ENCODE measurements around the gene RGS6.

RGS6 gene

DNA sequence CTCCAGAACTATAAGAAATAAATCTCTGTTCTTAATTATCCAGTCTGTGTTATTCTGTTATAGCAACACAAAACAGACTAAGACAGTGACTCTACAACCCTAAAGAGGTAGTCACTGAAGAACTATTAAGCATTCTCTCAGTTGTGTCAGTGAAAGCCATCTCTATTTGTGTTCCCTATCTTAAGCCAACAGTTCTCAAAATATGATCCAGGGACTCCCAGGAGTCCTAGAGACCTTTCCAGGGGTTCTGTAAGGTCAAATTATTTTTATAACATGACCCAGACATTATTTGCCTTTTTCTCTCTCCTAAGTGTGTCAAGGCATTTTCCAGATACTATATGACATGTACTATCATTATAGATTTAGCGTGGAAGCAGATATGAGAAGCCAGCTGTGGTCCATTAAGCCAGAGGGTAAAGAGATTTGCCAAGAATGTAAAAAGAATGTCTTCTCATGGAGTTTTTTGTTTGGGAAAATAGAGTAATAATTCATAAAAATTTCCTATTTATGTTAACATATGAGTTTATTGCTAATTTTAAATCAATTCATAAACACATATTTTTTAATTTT is 315.8 kb downstream of the RGS6 start:
- DNase-seq (ENCODE audit: low read depth in 2 of 2): no peak

DNA sequence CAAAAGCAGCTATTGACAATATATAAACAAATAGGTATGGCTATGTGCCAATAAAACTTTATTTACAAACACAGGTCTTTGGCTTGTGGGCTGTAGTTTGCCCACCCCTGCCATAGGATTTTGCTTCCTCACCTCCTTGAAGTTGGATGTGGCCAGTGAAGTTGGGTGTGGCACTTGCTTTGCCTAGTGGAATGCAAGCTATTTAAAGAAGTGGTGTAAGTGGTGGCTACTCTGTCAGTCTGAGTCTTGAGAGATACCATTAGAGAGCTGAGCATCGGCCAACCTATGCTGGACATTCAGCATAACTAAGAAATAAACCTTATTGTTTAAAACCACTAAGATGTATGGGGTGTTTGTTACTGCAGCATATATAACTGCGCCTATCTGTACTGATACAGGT is 321.3 kb downstream of the RGS6 start:
- no peak for DNase-seq (ENCODE audit: low read depth in 2 of 2)

DNA sequence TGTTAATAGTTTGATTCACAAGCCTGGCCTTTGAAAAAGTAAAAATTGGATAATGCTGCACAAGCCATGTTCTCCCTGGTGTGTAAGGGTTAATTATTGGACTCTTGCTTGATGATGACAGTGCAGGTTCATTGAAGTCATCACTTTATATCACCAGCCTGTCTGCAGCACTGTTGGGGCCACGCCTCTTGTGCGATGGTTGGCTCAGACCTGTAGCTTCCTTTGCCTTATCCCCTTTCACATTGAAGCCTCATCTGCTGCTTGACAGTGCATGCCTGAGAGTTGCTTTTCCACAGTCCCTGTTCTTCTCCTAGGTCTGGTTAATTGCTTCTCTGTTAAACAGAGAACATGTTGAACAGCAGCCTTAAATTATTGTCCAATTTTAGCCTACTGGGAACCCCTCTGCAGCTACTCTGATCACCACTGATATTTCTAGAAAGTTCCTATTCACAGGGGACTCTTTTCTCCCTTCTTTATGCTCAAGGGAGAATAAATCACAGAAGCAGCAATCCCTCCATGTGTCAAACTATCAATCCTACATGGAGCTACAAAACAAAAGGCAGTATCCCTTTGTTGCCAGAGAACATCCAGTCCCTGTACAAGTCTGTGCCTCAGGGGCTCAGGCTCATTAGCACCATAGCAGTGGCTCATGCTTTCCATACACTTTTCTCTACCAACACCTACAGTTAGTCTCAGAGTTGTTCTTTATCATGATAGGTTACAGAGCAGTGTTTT is 322.1 kb downstream of the RGS6 start:
- no peak for DNase-seq (ENCODE audit: low read depth in 2 of 2)

DNA sequence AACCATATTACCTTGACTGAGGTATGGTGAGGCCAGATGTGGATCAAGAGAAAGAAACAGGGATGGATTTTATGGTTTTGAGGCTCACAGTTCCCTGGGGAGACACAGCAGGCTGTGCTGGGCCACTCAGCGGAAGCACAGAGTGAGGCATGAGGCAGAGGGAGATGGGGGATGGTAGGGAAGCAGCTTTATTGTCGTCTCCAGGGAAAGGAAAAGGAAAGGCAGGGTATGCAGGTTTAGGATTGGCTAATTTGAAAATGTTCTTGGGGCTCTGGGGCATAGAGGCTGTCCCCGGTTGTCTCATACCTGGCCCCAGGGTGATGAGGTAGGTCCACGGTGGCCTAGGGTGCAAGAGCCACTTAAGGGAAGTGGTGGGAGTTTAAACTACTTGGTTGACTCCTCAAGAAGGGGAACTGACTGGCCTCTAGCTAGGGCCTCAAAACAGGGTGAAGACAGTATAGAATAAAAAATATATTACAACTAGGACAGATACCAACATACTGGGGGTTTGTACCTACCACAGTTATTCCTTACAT is 322.8 kb downstream of the RGS6 start:
- DNase-seq (ENCODE audit: low read depth in 2 of 2): no peak

DNA sequence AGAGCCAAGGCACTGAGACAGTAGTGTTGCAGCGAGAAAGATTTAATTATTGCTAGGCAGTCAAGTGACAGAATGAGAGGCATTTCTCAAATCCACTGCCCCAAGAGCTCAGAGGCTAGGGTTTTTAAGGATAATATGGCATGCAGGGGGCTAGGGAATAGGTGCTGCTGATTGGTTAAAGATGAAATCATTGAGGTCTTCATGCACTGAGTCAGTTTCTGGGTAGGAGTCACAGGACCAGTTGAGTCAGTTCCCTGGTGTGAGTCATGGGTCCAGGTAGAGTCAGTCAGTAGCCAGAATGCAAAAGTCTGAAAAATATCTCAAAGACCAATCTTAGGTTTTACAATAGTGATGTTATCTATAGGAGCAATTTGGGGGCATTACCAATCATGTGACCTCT is 323.8 kb downstream of the RGS6 start:
- DNase-seq (ENCODE audit: low read depth in 2 of 2): no peak

DNA sequence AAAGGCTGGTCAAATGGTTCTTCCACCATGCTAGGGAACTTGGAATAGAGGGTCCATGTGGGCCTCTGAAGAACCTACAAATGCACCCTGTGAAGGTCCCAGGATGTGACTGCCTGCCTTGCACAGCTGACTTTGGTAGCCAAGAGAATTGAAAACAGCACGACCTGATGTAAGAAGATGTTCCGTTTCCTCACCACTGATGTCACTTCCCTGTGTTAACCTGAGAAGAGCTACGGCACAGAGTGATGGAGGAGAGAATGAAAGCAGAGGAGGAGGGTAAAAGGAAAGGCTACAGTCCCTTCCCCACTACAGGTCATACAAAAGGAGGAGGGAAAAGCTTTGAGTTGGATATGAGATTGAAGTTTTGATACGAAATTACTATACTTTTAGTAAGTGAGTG is 328.8 kb downstream of the RGS6 start:
- DNase-seq (ENCODE audit: low read depth in 2 of 2): no peak

DNA sequence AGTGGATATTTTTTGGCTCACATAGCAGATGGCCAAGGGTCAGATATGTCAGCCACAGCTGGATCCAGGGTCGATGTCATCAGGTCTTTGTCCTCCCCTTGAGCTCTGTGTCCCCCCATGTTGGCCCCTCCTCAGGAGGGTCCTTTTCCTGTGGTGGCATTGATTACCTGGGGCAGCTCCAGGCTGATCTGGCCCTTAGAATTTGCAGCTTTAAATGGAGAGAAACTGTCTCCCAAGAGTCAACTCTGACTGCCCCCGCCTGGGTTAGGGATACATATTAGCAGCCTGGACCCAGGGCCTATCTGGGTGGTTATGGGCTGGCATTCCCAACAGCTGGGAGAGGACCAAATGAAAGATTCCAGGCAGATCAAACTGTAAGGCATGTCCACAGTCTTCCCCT is 330.5 kb downstream of the RGS6 start:
- DNase-seq (ENCODE audit: low read depth in 2 of 2): no peak

DNA sequence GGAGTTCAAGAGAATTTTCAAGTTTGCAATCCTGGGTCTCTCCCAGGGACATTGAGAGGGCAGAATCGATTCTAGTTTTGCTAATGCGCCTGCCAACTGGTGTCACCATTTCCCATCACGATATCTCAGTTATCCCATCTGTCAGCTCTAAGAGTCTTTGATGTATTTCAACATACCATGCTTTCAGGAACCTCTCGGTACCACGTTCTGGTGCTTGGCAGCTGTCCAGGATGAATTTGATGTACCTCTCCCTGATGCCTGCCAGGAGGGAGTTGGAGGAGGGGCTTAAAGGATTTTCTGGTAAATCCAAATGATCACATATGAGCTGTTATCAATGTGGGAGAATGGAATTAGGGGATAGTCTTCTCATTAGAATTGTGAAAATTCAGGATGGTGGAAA is 332.5 kb downstream of the RGS6 start:
- no peak for DNase-seq (ENCODE audit: low read depth in 2 of 2)

DNA sequence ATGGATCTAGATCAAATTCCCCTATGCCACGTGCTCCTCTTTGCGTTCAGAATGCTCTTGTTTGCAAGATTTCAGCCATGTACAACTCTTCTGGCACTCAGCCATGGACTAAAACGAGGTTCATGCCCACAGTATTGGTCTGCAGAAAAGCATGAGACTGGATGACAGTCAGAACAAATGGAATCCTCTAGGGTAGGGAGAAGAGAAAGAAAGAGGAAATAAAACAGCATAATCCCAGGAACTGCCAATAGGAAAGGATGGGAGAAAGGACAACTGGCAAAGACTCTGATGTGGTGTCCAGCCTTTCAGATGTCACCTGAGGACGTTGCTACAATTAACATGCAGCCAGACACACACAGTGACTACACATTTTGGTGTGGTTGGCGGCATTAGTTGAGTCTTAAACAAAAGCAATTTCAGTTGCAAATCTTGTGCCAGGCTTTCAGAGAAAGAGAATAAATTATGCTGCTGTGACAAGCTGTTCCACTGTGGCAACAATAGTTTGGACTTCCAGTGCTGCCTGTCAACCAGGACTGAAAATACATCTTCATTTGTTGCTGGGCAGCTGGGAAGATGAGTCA is 338.0 kb downstream of the RGS6 start:
- DNase-seq (ENCODE audit: low read depth in 2 of 2): no peak

DNA sequence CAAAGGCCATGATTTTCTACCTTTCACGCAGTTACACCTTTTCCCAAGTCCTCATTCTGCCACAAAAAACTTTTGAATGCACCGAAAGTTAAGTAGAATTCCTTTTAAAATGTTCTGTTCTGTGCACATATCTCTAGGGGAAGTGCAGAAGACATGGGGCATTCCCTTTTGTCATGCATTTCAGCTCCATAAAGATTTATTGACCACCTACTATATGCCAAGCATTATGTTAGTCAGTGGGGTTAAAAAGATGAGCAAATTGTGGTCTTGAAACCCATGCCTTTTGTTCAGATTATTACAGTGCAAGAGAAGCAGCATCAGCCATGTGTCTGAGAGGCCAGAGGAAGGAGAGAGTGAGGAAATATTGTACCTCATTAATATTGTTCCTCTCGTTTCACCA is 338.5 kb downstream of the RGS6 start:
- no peak for DNase-seq (ENCODE audit: low read depth in 2 of 2)

DNA sequence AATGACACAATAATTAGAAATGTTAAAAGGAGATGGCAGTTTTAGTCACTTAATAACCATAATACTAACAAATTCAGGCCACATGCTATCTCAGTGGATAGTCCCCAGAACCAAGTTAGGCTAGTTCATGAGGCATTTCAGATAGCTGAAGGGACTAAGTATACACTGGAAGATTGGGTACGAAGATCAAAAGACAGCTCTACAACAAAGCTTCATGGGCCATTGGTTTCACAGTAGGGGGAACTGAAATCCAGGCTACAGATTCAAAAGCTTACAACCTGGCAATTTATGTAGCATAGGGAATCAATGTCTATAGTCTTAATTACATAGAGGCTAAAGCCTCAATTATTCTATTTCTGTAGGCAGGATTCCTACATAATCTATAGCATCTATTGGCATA is 343.0 kb downstream of the RGS6 start:
- no peak for DNase-seq (ENCODE audit: low read depth in 2 of 2)

DNA sequence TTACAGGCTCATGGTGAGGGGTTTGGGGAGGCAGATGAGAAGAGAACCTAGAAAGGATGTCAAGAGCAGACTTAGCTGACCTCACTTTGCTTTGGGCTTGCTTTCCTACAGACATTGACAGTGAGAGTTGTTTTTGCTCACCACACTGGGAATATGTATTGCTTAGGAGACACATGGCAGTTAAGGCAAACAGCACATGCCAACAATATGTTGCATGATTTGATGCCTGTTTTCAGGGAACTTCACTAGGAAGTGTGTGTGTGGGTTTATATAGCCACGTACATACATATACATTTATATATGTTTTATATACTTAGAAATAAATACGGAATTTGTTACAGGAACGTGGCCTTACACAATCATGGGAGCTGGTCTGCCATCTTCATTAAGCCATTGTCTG is 346.1 kb downstream of the RGS6 start:
- DNase-seq (ENCODE audit: low read depth in 2 of 2): no peak

DNA sequence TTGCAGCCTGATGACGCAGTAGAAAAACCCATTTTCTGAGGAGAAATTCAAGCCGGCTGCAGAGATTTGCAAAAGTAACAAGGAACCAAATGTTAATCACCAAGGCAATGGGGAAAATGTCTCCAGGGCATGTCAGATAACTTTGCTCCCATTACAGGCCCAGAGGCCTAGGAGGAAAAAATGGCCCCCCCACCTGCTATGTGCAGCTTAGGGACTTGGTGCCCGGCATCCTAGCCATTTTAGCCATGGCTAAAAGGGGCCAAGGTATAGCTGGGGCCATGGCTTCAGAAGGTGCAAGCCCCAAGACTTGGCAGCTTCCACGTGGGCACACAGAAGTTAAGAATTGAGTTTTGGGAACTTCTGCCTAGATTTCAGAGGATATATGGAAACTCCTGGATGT is 351.9 kb downstream of the RGS6 start:
- DNase-seq (ENCODE audit: low read depth in 2 of 2): no peak

DNA sequence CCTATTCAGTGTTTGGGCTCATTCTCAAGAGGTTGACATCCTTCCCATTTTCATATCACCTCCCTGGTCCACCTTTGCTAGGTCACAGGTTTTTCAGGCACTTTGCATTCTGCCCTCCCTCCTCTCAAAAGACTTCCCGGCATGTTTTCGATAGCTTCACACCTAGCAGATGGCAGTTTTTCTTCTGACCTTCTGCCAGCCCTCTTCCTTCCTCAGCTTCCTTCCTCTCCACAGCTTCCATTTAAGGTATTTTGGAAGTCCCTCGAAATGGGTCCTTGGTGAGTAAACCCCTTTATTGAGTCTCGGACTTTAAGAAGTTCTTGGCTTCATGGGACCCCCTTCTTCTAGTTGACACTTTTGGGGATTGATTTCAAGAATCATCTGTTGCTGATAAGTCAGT is 358.0 kb downstream of the RGS6 start:
- DNase-seq (ENCODE audit: low read depth in 2 of 2): no peak

DNA sequence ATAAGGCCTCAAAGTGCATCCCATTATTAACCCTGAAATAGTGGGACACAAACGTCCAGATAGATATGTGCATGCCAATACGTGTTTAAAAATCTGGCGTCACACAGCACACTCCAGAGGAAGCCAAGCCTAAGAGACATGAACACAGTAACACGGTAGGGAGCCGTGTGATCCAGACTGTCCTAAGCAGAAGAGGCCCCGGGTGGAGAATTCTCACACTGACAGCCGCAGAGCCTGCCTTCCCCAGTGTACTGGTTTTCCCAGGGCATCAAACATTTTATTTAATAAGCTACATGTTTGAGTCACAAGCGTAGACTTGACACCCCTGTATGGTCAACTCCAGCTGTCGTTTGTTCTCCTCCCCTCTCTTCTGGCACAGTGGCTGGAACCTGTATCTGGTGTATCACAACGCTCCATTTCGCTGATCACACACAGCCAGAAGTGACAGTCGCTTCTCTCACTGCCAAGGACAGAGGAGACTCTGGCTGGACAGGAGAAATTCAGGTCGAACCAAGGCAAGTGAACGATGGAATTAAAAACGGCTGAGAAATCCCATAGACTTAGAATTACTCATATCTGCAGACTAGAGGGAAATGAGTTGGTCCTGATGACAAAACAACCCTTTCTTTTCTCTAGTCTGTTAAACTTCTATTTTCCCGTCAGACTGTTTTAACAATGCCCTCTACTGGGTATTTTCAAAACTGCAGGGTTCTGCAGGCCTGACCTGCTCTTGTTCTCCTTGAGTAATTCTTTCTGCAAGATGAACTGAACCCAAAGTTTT is 359.9 kb downstream of the RGS6 start:
- DNase-seq (ENCODE audit: low read depth in 2 of 2): no peak

DNA sequence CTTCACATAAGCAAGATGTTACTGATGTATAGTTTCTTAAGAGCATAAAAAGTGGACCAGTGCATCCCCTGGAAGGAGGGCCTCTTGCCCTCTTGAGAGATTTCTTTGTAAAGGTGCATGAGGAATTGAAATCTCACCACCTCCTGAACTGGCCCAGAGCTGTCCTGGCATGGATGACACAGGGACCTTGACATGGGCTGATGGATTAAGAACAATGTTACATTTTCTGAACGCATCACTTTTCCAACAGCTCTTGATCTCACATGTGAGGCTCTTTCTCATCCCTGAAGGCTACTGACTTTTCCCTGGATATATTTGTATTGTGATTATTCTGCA is 360.4 kb downstream of the RGS6 start:
- DNase-seq (ENCODE audit: low read depth in 2 of 2): no peak

DNA sequence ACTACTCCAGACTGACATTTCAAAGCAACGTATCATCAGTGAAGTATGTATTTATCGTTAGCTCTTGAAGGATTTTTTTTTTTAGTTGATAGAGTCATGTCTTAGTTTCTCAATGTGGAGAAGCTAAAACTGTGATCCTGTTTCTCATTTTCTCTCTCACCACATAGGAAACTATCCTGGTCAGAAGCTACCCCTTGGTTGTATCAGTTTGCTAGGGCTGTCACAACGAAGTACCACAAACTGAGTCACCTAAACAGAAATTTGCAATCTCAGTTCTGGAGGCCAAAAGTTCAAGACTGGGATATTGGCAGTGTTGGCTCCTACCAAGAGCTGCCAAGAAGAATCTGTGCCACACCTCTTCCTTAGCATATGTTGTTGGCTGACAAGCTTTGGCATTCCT is 369.1 kb downstream of the RGS6 start:
- DNase-seq (ENCODE audit: low read depth in 2 of 2): no peak

DNA sequence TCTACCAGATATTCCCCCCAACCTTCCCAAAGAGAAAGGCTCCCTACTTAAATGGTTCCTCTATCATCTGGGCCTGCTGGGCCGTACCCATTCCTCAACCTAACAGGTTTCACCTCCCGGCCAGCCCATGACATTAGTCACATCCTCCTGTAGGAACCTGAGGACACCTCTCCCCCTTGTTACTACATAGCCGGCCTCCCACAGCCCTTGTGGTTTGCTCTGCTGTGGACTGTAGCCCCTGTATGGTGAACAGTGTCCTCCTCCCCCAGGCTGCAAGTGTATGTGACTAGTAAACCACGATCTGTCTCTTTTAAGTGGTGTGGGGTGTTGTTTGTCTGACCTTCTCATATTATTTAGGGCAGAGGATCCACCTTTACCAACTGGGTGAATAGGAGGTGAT is 371.7 kb downstream of the RGS6 start:
- no peak for DNase-seq (ENCODE audit: low read depth in 2 of 2)

DNA sequence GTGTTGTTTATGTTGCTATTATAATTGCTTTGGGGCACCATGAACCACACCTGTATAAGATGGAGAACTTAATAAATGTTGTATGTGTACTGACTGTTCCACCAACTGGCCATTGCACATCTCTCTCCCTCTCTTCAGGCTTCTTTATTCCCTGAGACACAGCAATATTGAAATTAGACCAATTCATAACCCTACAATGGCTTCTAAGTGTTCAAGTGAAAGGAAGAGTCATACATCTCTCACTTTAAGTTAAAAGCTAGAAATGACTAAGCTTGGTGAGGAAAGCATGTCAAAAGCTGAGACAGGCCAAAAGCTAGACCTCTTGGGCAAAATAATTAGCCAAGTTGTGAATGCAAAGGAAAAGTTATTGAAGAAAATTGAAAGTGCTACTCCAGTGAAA is 373.3 kb downstream of the RGS6 start:
- DNase-seq (ENCODE audit: low read depth in 2 of 2): no peak

DNA sequence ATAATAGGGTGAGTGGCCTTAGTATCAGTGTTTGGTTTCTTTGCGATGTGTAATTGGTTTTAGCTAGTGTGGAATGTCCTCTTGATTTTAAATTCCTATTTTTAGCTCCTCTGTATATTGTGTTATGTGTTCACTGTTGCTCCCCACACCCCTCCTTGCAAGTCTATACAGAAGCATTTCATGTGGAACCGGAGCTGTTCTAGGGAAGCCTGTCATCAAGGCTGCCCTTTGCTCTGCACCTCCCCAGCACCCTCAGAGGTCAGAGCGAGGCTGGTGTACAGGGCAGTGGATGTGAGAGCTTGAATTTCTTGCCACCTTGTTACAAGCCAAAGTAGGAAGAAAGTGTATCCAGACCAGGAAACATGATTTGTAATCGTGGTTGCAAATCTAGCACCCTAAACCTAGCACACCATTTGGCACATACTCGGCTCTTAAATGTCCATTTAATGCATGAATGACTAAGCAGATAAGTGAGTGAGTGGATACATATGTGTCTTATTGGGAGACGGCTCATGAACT is 376.8 kb downstream of the RGS6 start:
- no peak for DNase-seq (ENCODE audit: low read depth in 2 of 2)

DNA sequence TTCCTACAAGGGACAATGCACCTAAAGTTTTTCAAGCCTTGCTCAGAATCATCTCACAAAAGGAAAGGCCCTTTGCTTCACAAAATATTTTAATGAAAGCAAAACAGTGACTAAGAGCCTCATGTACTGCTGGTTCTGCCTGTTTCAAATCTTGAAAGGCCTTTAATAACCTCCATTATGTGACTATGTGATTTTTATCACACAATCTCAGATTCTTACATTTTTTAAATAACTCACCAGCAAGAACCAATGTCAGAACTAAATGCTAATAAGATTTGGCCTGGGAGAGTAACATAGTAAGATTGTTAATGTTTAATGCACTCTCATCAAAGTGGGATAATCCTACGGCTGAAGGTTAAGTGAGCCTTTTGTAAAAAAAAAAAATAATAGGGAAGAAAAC is 378.9 kb downstream of the RGS6 start:
- DNase-seq (ENCODE audit: low read depth in 2 of 2): no peak

DNA sequence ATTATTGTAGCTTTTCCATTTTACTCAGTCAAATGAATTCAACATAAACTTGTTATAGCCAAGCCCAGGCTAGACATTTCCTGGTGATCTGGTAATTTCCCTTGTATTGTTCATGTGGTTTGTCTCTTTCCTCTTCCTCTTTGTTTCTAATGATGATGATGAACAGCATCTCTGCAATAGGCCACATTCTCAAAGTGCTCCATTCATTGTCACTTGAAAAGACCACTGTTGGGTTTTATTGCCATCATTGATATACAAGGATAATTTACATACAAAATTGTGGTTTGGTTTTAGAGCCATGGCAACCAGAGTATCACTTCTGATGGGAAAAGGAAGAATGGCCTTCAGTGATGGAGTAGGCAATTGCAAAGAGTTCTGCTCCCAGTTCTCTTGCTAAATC is 379.3 kb downstream of the RGS6 start:
- no peak for DNase-seq (ENCODE audit: low read depth in 2 of 2)
